ENCODE measurements around the gene ERN1.

- TF ChIP-seq, protein P1, sequence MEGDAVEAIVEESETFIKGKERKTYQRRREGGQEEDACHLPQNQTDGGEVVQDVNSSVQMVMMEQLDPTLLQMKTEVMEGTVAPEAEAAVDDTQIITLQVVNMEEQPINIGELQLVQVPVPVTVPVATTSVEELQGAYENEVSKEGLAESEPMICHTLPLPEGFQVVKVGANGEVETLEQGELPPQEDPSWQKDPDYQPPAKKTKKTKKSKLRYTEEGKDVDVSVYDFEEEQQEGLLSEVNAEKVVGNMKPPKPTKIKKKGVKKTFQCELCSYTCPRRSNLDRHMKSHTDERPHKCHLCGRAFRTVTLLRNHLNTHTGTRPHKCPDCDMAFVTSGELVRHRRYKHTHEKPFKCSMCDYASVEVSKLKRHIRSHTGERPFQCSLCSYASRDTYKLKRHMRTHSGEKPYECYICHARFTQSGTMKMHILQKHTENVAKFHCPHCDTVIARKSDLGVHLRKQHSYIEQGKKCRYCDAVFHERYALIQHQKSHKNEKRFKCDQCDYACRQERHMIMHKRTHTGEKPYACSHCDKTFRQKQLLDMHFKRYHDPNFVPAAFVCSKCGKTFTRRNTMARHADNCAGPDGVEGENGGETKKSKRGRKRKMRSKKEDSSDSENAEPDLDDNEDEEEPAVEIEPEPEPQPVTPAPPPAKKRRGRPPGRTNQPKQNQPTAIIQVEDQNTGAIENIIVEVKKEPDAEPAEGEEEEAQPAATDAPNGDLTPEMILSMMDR (IDR thresholded peaks at IDR 0.05) = peak; percentile 51 to 79 (median 68)
- TF ChIP-seq POLR2A (IDR thresholded peaks at IDR 0.05) = no peak
These were observed 101.0 kb downstream of the ERN1 start for GRCh38 chr17:64028874-64029464.
